ENCODE data around the gene PLXDC2. TPM values are rescaled to one million over a fixed set of nuclear protein-coding genes. Genes with fewer than 3 reads are reported as not detected.

PLXDC2 gene
- total RNA-seq, 1 donor from 2014 or later, result 58.7 TPM

GRCh38 chr10:20330246-20330645 lies 514.0 kb downstream of the PLXDC2 start:
- DNase-seq (ENCODE audit: low spot score), result no peak

- no peak for DNase-seq (ENCODE audit: low spot score)
Observed at GRCh38 chr10:20334559-20334958, 518.3 kb downstream of the PLXDC2 start.

Data from mesenteric fat pad (tissue), 1 donor.